HepG2 (cell line): Measurements from ENCODE around the gene SMIM30. TPM values are rescaled to one million over a fixed set of nuclear protein-coding genes. Genes with fewer than 3 reads are reported as not detected.
A peak's percentile ranks its signal among the peaks of the same experiment; 100 is the strongest.

ENCODE experiments used
- ATAC-seq: fragments of 200-7000 bp; cut with Tn5 transposase; 3 replicates; pipeline ENCODE4 v1.9.1; 2020; ENCODE audit warnings: mild to moderate bottlenecking, moderate library complexity
- BruUV-seq: library from RNA; stranded (reverse); fragments of 400-500 nt; replicated peaks from 2 replicates; lab custom pipeline; 2021; lab: Mats Ljungman, UMichigan
- CTCF ChIA-PET: fragments of 300-600 bp; formaldehyde crosslinking; extraction: SDS; loops from one replicate; lab custom pipeline; 2021; ENCODE audit warnings: low total read pairs, inconsistent platforms, low intra/inter-chr PET ratio; lab: Yijun Ruan, JAX
- POLR2A ChIA-PET: fragments of 350-600 bp; sonication (Branson Sonifier 250); formaldehyde crosslinking; loops from one replicate; lab custom pipeline; 2020; ENCODE audit warnings: antibody characterized with exemption, inconsistent platforms; lab: Yijun Ruan, JAX
- DNase-seq: peaks from one replicate; pipeline ENCODE4 v3.0.0-alpha.2; 2015; ENCODE audit warnings: low spot score
- FAIRE-seq: peaks from 3 replicates; lab custom pipeline; 2011; peaks lifted over from hg19 to GRCh38; lab: Jason Lieb, UNC
- H2AFZ ChIP-seq: one replicate; pipeline ENCODE4 v1.6.1; 2011; ENCODE audit warnings: low read length, inconsistent platforms
- H3K27ac ChIP-seq: fragments of 300-600 bp; 3 replicates; pipeline ENCODE4 v1.8.0; 2011; ENCODE audit warnings: mixed run types, mild to moderate bottlenecking, mixed read lengths, low read length, inconsistent platforms; ENCODE audit not compliant: insufficient read depth; ENCODE audit errors: extremely low read length
- H3K27me3 ChIP-seq, 2 experiments: fragments of 200-600 bp in 1 of 2; 2 replicates in 1 of 2; 3 replicates in 1 of 2; pipeline versions ENCODE4 v1.6.0 to v1.8.0; 2011; ENCODE audit warnings: low read length in 2 of 2, mild to moderate bottlenecking in 2 of 2, moderate library complexity in 2 of 2, inconsistent platforms in 1 of 2; ENCODE audit not compliant: insufficient read depth in 2 of 2, control insufficient read depth in 1 of 2
- H3K36me3 ChIP-seq, 2 experiments: fragments of 200-600 bp in 1 of 2; replicated peaks in 1 of 2; 2 replicates in 1 of 2; 3 replicates in 1 of 2; pipeline versions ENCODE4 v1.5.1 to v1.8.0; 2011; ENCODE audit warnings: low read length in 2 of 2, inconsistent platforms in 1 of 2; ENCODE audit not compliant: insufficient read depth in 2 of 2, control insufficient read depth in 1 of 2
- H3K4me1 ChIP-seq: 2 replicates; pipeline ENCODE4 v1.5.1; 2012; ENCODE audit warnings: low read length, inconsistent platforms; ENCODE audit not compliant: insufficient read depth
- H3K4me2 ChIP-seq: 2 replicates; pipeline ENCODE4 v1.6.0; 2011; ENCODE audit warnings: low read depth, low read length, inconsistent platforms
- H3K4me3 ChIP-seq, 3 experiments: fragments of 200-600 bp in 1 of 3; sonication (generic), shearing (Covaris generic) in 1 of 3; replicated peaks in 1 of 3; 2 replicates each; pipeline ENCODE4 v1.5.1; 2011 to 2016; ENCODE audit warnings: low read length in 3 of 3, inconsistent platforms in 2 of 3, low read depth in 2 of 3, mild to moderate bottlenecking in 2 of 3, control low read depth in 1 of 3, mixed read lengths in 1 of 3; ENCODE audit not compliant: insufficient read depth in 1 of 3
- H3K79me2 ChIP-seq: one replicate; pipeline ENCODE4 v1.6.1; 2011; ENCODE audit warnings: low read length, inconsistent platforms; ENCODE audit not compliant: insufficient read depth
- H3K9ac ChIP-seq: 2 replicates; pipeline ENCODE4 v1.6.0; 2011; ENCODE audit warnings: mild to moderate bottlenecking, low read depth, low read length, inconsistent platforms; ENCODE audit not compliant: insufficient read depth
- H3K9me3 ChIP-seq: 2 replicates; pipeline ENCODE4 v1.5.1; 2012; ENCODE audit warnings: mild to moderate bottlenecking, low read length
- H4K20me1 ChIP-seq: 2 replicates; pipeline ENCODE4 v1.6.0; 2011; ENCODE audit warnings: inconsistent platforms, mild to moderate bottlenecking, low read length, moderate library complexity; ENCODE audit not compliant: insufficient read depth
- CBFB ChIP-seq: sonication (generic); formaldehyde crosslinking; IDR thresholded peaks from 2 replicates; pipeline ENCODE4 v1.4.0; 2020; ENCODE audit warnings: missing genetic modification reagents
- HIVEP1 ChIP-seq: sonication (generic); formaldehyde crosslinking; IDR thresholded peaks from 2 replicates; pipeline ENCODE4 v1.4.0; 2020; ENCODE audit warnings: mild to moderate bottlenecking, missing genetic modification reagents
- HNRNPLL ChIP-seq: fragments of 200-400 bp; formaldehyde crosslinking; IDR thresholded peaks from 2 replicates; pipeline ENCODE4 v1.6.1; 2017; ENCODE audit warnings: mild to moderate bottlenecking, low read depth, low read length; ENCODE audit not compliant: poor library complexity, severe bottlenecking
- PBX2 ChIP-seq: IDR thresholded peaks from 2 replicates; pipeline ENCODE4 v1.6.1; 2016; ENCODE audit warnings: control low read depth
- SOX13 ChIP-seq, 3 experiments: fragments of 450-650 bp in 1 of 3; sonication (generic) in 1 of 3; formaldehyde crosslinking in 1 of 3; IDR thresholded peaks in 2 of 3; conservative IDR thresholded peaks in 1 of 3; 2 replicates each; pipeline versions ENCODE4 v1.5.0 to v1.6.1; 2016 to 2020; ENCODE audit warnings: antibody characterized with exemption in 1 of 3, mild to moderate bottlenecking in 1 of 3, missing compliant biosample characterization in 1 of 3, missing genetic modification reagents in 1 of 3, moderate library complexity in 1 of 3
- SOX5 ChIP-seq: IDR thresholded peaks from 2 replicates; pipeline ENCODE4 v1.6.1; 2016; ENCODE audit warnings: borderline replicate concordance
- ZFP82 ChIP-seq: sonication (generic); formaldehyde crosslinking; IDR thresholded peaks from 2 replicates; pipeline ENCODE4 v1.5.1; 2020; ENCODE audit warnings: mild to moderate bottlenecking, missing genetic modification reagents, borderline replicate concordance
- ZFP91 ChIP-seq: sonication (generic); formaldehyde crosslinking; IDR thresholded peaks from 2 replicates; pipeline ENCODE4 v1.9.0; 2022; ENCODE audit warnings: missing genetic modification reagents, mild to moderate bottlenecking, borderline replicate concordance
- ZNF746 ChIP-seq: sonication (generic); formaldehyde crosslinking; IDR thresholded peaks from 2 replicates; pipeline ENCODE4 v1.8.0; 2022; ENCODE audit warnings: mild to moderate bottlenecking, missing genetic modification reagents
- ZNF749 ChIP-seq: sonication (generic); formaldehyde crosslinking; IDR thresholded peaks from 2 replicates; pipeline ENCODE4 v1.8.0; 2022; ENCODE audit warnings: mild to moderate bottlenecking, missing genetic modification reagents, moderate library complexity, borderline replicate concordance
- WGBS: methylation state at CpG from one replicate; pipeline ENCODE4 v1.1.6; 2017; ENCODE audit warnings: low lambda C conversion rate; 5-methylcytosine and 5-hydroxymethylcytosine counted together
- in situ Hi-C: cut with HindIII; loops from 2 replicates; pipeline ENCODE4 v1.10.0; 2017; ENCODE audit warnings: low pct_unique_long_range_greater_than_20kb; ENCODE audit not compliant: extremely low pct_ligation_motif_present
- intact Hi-C: fragments of 100-400 bp; cut with micrococcal nuclease; formaldehyde crosslinking; loops from one replicate; pipeline ENCODE4 v1.10.0; 2022; ENCODE audit not compliant: unreplicated experiment
- polyA plus RNA-seq, 8 experiments: library from polyadenylated mRNA; depleted of rRNA in 3 of 8; stranded (reverse) in 7 of 8; unstranded in 1 of 8; fragments of >200 nt; fragmentation: Illumina TruSeq in 4 of 8; extraction: Trizol in 4 of 8; gene quantifications; 2 replicates each; pipeline versions ENCODE4 v1.2.1 to v1.2.3, GENCODE V29; 2011 to 2016; ENCODE audit warnings: low read depth in 4 of 8, missing spikeins in 1 of 8, mixed read lengths in 1 of 8; ENCODE audit not compliant: insufficient read depth in 1 of 8
- total RNA-seq, 5 experiments: library from RNA; depleted of rRNA; stranded (reverse); fragments of >200 nt; fragmentation: Illumina TruSeq; extraction: Trizol; gene quantifications; 2 replicates each; pipeline ENCODE4 v1.2.3, GENCODE V29; 2016; ENCODE audit warnings: low read depth in 1 of 5

SMIM30 gene
- total and polyA plus RNA-seq, 2 of the 13 experiments (the other 11 are each of a cell fraction or from before 2014, with no cell fraction given) = 23.5 to 25.2 TPM

GRCh38 chr7:113086431-113086888, 31.9 kb downstream of the SMIM30 start, which contains the start of gene GPR85:
Gene GPR85 (minus strand): TSS chr7:113086827. CDS start chr7:113084721, 2,106 bp downstream.
- peak within 1 kb of the TSS in 1 of 3 experiments; percentile 37; a peak in 1 of 6 replicates for H3K4me3 ChIP-seq
- no peak for FAIRE-seq
- POLR2A ChIA-PET = no interaction called here
- H3K4me2 ChIP-seq = peak within 1 kb of the TSS; percentile 39
- no peaks in the 10 kb centered on the region for H3K79me2 ChIP-seq
- in situ Hi-C loops = no loop called here
- no peak within 1 kb of the TSS for H2AFZ ChIP-seq
- no peak within 1 kb of the TSS for H3K9ac ChIP-seq
- TF ChIP-seq ZFP82 = no peak
- no peak for TF ChIP-seq ZNF746 (CRISPR knock-in tag)
- TF ChIP-seq HNRNPLL = peak; percentile 35
- TF ChIP-seq, all 625 proteins: peak for 1
- CTCF ChIA-PET = no interaction called here
- 9% methylated on average over 28 of the region's 29 CpGs for WGBS
- H3K27ac ChIP-seq = no peak within 1 kb of the TSS
- no peaks in the 10 kb centered on the region for H3K4me1 ChIP-seq
- no peaks in the 10 kb centered on the region for H3K9me3 ChIP-seq
- H3K36me3 ChIP-seq = no peaks in the 10 kb centered on the region
- intact Hi-C loops = no loop called here
- peaks cover 1 to 15% of the 10 kb centered on the region in 2 experiments; a peak in 4 of 5 replicates for H3K27me3 ChIP-seq
- DNase-seq = no peak
- BruUV-seq = no TSS peak
- H4K20me1 ChIP-seq = no peaks in the 10 kb centered on the region
- ATAC-seq = peak; percentile 85

GRCh38 chr7:113085781-113086390, 32.5 kb downstream of the SMIM30 start:
- Histone ChIP-seq H3K79me2 (no peaks in the 10 kb centered on the region), H3K9me3 (no peaks in the 10 kb centered on the region), H3K27ac (no peak overlapping the region), H3K4me1 (no peaks in the 10 kb centered on the region), H3K4me3 (no peak overlapping the region), H3K36me3 (no peaks in the 10 kb centered on the region), H3K9ac (no peak overlapping the region), H4K20me1 (no peaks in the 10 kb centered on the region), H3K27me3 (peaks cover 1 to 15% of the 10 kb centered on the region in 2 experiments; a peak in 4 of 5 replicates), H3K4me2 (peak overlapping the region; percentile 27; the same call in 1 of the 2 replicates), H2AFZ (no peak overlapping the region)
- ATAC-seq = no peak
- WGBS = 19% methylated on average over 11 of the region's 16 CpGs
- in situ Hi-C loops = no loop called here
- ChIA-PET CTCF (no interaction called here), POLR2A (no interaction called here)
- intact Hi-C loops = no loop called here
- BruUV-seq = no TSS peak
- DNase-seq = no peak
- no peak for FAIRE-seq
- no peak for TF ChIP-seq SOX13 (IDR thresholded peaks at IDR 0.05)
- no peak for TF ChIP-seq SOX13 (CRISPR knock-in tag; conservative IDR thresholded peaks at IDR 0.05 in 1 of 2, IDR thresholded peaks at IDR 0.05 in 1 of 2)
- TF ChIP-seq ZFP91 (CRISPR knock-in tag) = no peak
- no peak for TF ChIP-seq CBFB
- TF ChIP-seq PBX2 (CRISPR knock-in tag) = no peak
- no peak for TF ChIP-seq SOX5 (CRISPR knock-in tag)
- TF ChIP-seq HIVEP1 (CRISPR knock-in tag) = no peak
- no peak for TF ChIP-seq ZNF749 (CRISPR knock-in tag)
